ENCODE results near the gene CERK. TPM values are rescaled to one million over a fixed set of nuclear protein-coding genes. Genes with fewer than 3 reads are reported as not detected.

The CERK gene
- total and polyA plus RNA-seq, 9 of the 15 experiments (the other 6 are each of a cell fraction or from before 2014, with no cell fraction given) = 1.1 to 14.9 (median 8.7) TPM

DNA sequence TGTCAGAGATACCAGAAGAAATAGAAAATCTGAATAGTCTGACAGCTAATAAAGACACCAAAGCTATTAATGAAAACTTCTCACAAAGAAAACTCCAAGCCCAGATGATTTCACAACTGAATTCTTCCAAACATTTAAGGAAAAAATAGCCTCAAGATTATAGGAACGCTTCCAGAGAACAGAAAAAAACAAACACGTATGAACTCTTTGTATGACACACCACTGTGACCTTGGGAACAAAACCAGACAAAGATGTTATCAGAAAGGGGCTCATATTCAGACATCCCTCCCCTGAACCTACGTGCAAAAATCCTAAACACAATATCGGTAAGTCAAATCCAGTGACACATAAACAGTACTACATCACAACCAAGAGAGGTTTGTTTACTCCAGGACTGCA is 23.5 kb downstream of the CERK start:
- no peak for FAIRE-seq
- CTCF ChIA-PET (ENCODE audit: low intra/inter-chr PET ratio) = no interaction called here
- in situ Hi-C loops (cut with MboI) (no loop called here), intact Hi-C loops (cut with micrococcal nuclease) (no loop called here)
- no TSS peak for BruUV-seq (replicated peaks)
- Histone ChIP-seq H3K4me3 (no peak overlapping the region), H3K4me1 (replicated peaks in 1 of 2; ENCODE audit: control insufficient read depth in 2 of 2, insufficient read depth in 2 of 2, low read length in 2 of 2) (no peaks in the 10 kb centered on the region), H3K9me1 (ENCODE audit: control insufficient read depth, insufficient read depth, low read length) (no peaks in the 10 kb centered on the region), H3K9ac (ENCODE audit: insufficient read depth in 1 of 2, low read depth in 2 of 2, low read length in 2 of 2) (no peak overlapping the region), H3K27me3 (ENCODE audit: control insufficient read depth in 2 of 2, insufficient read depth in 2 of 2, low read length in 2 of 2) (no peaks in the 10 kb centered on the region), H3K79me2 (ENCODE audit: control insufficient read depth, insufficient read depth, low read length) (no peaks in the 10 kb centered on the region), H3K9me3 (replicated peaks; ENCODE audit: control insufficient read depth, insufficient read depth, low read depth, low read length) (no peaks in the 10 kb centered on the region), H4K20me1 (replicated peaks; ENCODE audit: control insufficient read depth, insufficient read depth, low read length) (no peaks in the 10 kb centered on the region; the same call in 1 of the 2 replicates), H3K4me2 (ENCODE audit: insufficient read depth, low read length) (no peak overlapping the region), H3K27ac (ENCODE audit: extremely low read depth, low read depth, low read length) (no peak overlapping the region), H2AFZ (ENCODE audit: low read depth, low read length) (no peak overlapping the region), H3K36me3 (ENCODE audit: control insufficient read depth, insufficient read depth, low read length) (peaks cover 31% of the 10 kb centered on the region; the same call in 2 of the 3 replicates)
- no peak for DNase-seq (ENCODE audit: extremely low read depth in 1 of 4, low spot score in 3 of 4)
- WGBS (ENCODE audit: insufficient coverage, low coverage, missing lambda C conversion rate) = 29% methylated on average over 4 of the region's 4 CpGs
- no peak for ATAC-seq
- POLR2A ChIA-PET = interaction anchor here (0.6 to 0.7 kb wide), 2 partner anchors 26 to 152 kb away, joined by 3 to 4 read pairs; no protein-coding TSS in a partner anchor
- TF ChIP-seq ZNF561 (CRISPR knock-in tag; conservative IDR thresholded peaks at IDR 0.05) (no peak), NCOA2 (IDR thresholded peaks at IDR 0.05; ENCODE audit: partially characterized antibody in 2 of 2) (no peak), HNRNPL (IDR thresholded peaks at IDR 0.05; ENCODE audit: low read depth, low read length) (no peak), PCBP2 (IDR thresholded peaks at IDR 0.05; ENCODE audit: low read depth, low read length, poor library complexity, severe bottlenecking) (no peak), USF2 (CRISPR knock-in tag; IDR thresholded peaks at IDR 0.05) (no peak), ZNF239 (CRISPR knock-in tag; IDR thresholded peaks at IDR 0.05) (no peak), ZBTB40 (IDR thresholded peaks at IDR 0.05) (no peak), ZBTB40 (CRISPR knock-in tag; IDR thresholded peaks at IDR 0.05) (no peak), ZKSCAN8 (CRISPR knock-in tag; IDR thresholded peaks at IDR 0.05) (no peak), TARDBP (IDR thresholded peaks at IDR 0.05) (no peak), ZBTB7A (IDR thresholded peaks at IDR 0.05; ENCODE audit: borderline replicate concordance, control insufficient read depth, low read depth, low read length) (no peak)
